ENCODE data around the gene COL21A1.
"Not testable (repeated sequence)": the region's sequence is repeated elsewhere in the genome, so short reads cannot be mapped to it uniquely, and the experiment has no call there.

The COL21A1 gene

DNA sequence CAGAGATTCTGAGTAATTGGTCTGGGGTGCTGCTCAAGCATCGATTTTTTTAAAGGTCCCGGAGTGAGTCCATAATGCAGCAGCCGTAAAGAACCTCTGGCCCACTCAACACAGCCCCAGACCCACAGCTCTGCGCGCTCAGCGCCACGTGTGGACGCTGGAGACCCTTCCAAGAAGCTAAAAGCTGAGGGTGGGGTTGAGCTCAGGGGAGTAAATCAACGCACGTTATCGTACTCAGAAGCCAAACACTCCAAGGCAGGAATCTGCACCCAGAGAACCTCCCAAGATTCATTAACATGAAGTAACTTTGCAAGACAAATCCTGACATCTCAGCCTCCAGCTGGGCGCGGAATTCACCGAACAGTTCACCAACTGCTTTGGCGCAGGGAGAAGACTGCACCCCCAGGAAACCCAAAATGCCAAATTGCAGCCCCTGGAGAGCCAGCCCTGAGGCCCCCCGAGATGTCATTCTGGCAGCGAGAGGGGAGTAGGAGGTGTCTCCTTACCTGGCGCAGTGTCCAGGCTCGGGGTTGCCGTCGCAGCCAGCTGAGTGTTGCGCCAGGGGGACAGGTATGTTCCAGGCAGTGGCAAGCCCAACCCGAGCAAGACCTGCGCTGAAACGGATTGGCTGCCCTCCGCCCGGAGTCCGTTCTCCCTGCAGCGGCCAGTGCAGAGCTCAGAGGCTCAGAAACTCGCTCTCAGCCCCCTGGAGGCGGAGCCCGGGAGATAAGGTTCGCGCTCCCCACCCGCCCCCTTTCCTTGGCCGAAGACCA, at the start of gene COL21A1:
Gene COL21A1, minus strand, starts transcription at position 700 of the 773 bp plus-strand sequence. CDS start 64,962 bp downstream, outside the sequence.
- DNase-seq (ENCODE audit: low spot score), result peak; percentile 24

DNA sequence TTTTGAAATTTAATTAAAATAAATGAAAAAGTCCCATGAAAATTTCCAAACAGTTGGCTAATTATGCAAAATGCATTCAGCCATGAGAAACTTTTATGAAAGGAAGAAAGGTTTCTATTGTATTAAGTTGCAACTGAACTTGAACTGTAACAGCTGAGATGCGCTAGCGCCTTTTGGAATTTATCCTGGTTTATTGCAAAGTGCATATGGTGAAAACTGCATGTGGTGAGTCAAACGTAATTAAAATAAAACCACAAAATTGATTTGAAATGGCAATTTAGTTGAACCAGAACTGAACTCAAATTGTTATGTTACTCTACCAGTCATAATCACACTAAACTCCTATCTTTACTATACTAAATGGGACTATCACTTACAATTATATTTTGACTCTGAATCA, 46.4 kb upstream of the COL21A1 start:
- no peak for DNase-seq (ENCODE audit: low spot score)

DNA sequence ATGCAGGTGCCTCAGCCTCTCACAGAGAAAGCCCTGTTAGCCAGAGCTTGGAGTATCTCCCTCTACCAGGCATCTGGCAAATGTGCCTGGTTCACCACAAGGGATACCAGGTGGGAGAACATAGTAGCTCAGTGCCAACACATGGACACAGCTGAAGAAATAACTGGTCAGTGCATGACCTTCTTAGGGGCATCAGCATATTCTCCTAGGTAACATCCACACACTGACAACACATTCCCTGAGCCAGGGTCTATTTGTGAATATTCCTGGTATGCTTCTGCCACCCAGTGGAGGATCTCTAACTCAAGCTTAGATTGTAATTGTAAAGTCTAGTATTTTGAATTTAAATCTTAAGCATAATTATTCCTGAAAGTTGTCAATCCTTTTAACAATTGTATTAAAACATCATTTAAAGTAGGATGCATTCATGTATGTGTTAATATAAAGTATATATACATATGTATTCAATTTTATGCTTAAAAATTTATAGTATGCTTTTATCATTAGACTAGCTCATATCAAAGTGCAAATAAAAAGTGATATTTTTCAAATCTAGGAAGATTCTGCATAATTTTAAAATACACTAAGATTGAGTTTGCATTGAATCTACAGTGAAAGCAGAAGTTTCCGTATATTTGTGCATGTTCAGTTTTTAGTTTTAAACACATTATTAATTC, 45.3 kb upstream of the COL21A1 start:
- peak; percentile 72 for DNase-seq (ENCODE audit: low spot score)

DNA sequence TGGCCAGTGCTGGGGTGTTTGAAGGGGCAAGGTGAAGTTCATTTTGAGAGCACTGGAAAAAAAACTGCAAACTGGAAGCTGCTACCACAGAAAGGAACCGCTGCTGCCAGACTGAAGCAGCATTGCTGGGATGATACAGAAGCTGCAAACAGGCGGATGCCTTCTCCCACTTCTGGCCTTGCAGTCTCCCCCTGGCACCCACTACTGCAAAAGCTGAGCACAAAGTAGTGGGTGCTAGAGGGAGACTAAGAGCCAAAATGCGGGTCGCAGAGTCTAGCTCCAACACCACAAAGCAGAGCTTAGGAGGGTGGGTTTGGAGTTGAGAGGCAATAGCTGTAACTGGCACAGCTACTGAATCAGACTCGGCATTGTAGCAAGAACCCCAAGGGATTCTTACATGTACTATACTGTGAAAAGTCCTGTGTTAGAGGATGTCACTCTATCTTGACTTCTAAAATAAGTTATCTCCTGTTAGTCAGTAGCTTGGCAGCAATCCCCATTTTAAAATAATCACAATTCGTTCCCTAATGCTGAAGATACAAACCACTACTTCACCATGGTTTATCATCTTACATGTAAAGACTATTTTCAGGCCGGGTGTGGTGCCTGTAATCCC, 44.0 kb upstream of the COL21A1 start:
- DNase-seq (ENCODE audit: low spot score), result no peak

DNA sequence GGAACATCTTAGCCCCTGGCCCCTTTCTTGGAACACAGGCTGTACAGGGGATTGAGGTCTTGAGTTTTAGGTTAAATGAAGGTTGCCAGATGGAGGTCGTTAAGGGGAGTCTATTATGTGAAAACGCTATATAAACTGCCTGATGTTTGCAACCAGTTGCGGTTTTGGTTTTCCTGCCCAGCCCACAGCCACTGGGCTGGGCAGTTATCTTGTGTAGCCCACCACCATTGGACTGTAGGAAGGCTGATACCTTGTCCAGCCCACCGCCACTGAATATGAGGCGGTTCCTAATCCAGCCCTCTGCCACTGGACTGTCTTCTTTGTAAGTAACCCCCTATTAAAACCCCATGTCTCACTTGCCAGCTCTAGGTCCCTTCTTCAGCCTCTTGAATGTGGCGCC, 42.3 kb upstream of the COL21A1 start:
- DNase-seq (ENCODE audit: low spot score), result no peak

DNA sequence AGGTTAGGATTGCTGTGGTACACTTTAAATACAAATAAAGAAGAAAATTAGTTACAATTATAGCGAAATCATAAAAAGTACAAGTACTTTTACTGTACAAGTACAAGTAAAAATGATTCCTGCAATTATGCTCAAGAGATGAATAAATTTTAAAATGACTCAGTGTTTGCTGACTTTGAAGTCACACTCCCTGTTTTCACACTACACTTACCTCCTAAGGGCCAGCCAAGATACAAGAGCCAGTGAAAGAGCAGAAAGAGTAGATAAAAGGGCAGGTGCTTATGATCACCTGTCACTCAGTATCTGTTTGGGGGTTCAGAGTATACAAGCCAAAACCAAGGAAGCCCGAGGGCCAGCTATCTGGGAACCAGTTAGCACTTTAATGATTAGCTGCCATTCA, 41.0 kb upstream of the COL21A1 start:
- DNase-seq (ENCODE audit: low spot score), result peak; percentile 22

DNA sequence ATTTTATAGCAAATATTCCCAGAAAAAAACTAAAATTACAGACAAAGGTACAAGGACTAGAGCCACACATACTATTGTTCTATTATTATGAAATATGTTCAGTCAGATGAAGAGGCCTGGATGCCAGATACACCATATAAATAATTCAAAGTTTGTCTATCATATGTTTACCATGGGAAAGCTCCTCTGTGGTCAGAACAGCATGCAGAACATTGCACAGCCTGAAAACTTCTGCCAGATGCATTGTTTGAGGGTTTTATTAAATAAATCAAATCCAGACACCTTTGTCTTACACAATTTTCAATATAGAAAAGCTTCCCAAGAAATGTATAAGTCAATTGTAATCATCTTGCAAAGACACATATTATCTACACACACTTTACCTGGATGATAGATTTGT, 35.0 kb upstream of the COL21A1 start:
- no peak for DNase-seq (ENCODE audit: low spot score)

DNA sequence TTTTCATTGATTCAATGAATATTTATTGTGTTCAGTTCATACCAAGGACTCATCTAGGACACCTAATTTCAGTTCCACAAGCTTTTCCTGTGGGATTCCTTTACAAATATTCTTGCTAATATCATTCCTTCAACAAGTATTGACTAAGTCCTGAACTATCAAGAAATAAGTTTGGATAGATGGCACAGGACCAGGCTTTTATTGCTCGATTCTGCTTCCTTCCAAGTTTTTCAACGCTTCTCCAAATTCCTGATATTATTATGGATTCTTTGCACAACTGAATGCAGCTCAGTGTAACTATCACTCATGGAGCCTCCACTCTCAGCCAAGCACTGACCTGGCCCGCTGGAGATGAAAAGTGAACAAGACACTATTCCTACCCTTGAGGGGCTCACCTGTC, 32.7 kb upstream of the COL21A1 start:
- no peak for DNase-seq (ENCODE audit: low spot score)

DNA sequence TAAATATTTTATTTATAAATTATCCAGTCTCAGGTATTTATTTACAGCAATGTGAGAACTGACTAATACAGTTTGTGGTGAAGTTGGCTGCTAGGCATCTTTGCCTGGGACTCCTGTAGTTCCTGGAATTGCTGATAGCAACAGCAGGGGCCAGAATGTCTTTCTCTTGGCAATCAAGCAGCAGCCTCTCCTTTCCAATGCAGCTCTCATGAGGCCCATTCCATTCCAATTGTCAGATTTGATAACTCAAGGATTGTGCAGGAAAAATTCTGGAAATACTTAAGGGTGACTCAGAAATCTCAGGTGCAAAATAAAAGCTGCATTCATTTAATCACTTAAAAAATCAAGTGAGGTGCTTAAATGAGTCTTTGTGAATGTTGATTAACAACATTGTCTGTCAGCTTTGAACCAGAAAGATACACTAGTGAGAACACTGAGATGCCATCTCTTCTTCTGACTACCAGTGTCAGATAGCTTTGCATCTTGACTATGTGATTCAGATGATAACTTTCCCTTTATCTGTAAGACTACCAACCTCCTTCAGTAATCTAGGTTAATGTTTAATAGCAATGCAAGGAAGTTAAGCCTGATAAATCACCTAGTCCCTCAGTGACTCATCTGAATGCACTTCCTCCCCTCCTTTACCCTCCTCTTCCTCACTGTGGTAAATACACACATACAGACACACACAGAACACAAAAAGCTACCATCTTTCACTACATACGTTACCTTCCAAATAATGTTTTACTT, 32.1 kb upstream of the COL21A1 start:
- peak; percentile 96 for DNase-seq (ENCODE audit: low spot score)

DNA sequence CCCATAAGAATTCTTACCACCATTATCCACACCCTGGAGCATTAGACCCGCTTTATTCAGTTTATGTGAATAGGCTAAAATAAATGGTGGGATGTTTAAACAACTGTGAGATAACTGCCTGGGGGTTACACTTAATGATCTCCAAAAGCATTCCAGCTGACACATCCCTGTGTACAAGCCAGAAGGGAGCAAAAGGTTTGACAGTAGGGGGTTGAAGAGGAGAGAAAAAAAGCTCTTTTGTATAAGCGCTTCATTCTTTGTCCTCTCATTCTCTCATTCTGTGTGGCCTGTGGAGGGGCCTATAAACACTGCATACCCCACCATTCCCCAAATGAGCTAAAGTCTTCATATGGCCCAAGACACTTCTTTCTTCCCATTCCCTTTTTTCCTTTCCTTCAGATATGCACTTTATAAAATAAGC, 30.8 kb upstream of the COL21A1 start:
- peak; percentile 21 for DNase-seq (ENCODE audit: low spot score)

DNA sequence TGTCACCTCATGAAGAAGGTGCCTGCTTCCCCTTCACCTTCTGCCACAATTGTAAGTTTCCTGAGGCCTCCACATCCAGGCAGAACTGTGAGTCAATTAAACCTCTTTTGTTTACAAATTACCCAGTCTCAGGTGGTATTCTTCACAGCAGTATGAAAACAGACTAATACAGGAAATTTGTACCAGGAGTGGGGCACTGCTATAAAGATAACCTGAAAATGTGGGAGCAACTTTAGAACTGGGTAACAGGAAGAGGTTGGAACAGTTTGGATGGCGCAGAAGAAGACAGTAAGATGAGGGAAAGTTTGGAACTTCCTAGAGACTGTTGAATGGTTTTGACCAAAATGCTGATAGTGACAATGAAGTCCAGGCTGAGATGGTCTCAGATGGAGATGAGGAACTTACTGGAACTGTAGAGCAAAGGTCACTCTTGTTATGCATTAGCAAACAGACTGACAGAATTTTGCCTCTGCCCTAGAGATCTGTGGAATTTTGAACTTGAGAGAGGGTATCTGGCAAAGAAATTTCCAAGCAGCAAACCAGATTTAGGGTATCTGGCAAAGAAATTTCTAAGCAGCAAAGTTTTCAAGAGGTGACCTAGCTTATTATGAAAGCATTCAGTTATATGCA, 23.5 kb upstream of the COL21A1 start:
- DNase-seq (ENCODE audit: low spot score), result no peak

DNA sequence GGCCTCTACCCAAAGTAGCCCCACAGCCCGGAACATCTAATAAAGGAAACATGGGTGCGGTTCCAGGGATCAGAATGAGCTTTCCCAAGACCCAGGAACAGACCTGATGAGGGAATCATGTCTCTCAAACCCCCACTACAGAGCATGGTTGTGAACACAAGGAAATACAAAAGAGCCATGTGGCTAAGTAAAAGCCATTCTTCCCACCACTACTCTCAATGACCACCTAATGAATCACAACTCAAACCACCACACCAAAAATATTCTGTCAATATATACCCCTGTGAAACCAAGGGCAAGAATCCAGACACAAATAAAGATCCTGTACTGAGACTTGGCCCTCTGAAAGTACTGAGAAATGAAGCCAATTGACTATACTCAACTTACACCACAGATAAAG, 20.9 kb upstream of the COL21A1 start:
- peak; percentile 52 for DNase-seq (ENCODE audit: low spot score)

DNA sequence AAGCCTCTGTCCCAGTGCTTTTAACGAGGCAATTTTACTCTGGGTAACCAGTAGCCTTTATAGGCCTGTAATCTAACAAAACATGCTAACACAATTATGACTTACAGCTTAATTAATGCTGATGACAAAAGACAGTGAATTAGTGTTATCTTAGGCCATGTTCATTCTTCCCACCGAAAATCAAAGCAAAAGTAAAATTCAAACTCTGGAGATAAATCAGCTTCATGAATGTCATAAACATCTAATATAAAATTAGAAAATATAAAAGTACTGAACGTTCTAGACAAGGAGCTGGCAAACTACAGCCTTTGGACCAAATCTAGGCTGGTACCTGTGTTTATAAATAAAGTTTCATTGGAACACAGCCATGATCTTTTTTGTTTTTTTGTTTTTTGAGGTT, 18.6 kb upstream of the COL21A1 start:
- no peak for DNase-seq (ENCODE audit: low spot score)

DNA sequence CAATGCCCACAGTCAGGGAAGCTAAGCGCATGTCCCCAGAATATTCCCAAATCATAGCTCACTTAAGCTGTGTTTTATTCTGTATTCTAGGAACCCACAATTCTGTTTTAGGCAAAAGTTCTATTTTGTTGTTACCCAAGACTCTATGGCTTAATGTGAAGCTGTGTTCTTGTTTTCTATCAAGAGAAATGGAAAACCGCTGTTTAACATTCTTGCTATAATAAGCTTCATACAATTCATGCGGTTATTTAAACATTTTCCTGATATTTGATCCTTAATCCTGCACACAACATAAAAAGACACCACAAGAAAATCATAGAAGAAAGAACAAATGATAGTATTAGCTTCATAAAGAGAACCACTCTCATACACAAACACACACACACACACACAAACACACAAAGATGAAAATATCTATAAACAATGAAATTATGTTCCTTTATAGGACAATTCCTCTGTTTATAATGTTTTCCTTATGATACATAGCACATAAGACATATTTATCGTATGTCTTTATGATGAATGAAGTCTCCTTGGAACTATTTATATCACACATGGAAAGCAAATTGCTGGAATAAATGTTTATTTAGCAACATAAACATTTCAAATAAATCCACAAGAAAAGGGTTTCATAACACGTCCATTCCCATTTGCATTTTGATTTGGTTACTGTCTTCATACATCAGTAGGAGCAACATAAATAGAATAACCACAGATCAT, 16.4 kb upstream of the COL21A1 start:
- DNase-seq (ENCODE audit: low spot score), result no peak

DNA sequence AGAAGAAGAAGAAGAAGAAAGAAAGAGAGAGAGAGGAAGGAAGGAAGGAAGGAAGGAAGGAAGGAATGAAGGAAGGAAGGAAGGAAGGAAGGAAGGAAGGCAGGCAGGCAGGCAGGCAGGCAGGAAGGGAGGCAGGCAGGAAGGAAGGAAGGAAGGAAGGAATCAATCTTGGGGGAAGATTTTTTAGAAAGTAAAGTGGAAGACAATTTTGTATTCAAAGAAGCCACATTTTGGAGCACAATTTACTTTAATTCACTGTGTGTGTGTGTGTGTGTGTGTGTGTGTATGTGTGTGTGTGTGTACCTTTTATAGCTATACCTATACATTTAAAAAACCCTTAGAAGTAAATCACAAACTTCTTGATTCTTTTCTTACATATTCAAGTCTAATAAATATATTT, 13.2 kb upstream of the COL21A1 start:
- DNase-seq (ENCODE audit: low spot score), result not testable (repeated sequence)

DNA sequence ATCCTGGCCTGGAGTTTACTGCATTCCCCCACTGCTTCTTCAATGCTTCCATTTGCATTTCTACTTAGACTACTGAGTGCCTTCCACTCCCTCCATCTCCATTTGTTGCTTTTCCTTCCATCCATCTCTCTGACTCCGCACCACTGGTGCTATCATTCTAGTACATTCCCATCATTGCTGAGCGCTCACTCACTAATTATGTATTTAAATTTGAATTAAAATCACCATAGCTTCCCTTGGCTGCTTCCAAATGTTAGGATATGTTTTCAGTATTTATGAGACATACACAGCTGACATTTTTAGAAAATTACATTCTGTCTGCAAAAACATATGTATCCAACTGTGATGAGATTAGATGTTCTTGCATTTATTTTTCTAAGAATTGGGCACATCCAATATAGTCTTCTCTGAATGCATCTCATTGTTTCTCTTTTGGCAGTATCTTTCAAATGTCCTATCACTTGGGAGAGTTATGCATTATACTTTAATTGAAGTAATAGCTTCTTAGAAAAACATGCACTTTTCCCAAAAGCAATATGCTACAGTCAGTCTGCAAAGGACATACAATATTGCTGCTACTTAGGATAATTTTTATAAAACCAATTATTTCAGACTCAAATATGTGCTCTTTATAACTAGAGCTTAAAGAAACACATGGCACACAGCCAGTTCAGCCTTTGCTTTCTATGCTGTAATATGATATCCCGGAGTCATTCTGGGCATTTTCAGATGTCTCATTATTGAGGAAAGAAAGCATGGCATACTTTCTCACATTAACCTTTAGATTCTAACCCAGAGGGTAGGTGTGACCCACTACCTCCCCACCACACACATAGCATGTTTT, 12.1 kb upstream of the COL21A1 start:
- no peak for DNase-seq (ENCODE audit: low spot score)

DNA sequence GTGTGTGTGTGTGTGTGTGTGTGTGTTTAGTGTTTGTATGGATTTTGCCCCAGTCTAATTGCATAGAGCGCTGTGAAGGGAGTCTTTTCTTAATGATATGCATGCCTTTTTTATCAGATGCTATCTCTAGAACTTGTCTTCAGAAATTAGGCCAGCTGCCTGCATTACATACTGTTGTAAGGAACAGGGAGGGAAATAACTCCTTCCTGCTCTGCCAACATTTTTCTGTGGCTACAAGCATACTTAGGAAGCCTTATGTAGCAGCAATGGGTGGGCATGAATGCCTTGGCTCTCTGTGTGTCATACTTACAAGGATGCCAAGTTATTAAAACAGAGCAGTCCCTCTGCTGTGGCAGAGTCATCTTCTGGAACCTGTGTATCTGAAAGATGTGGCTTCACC, 8.0 kb upstream of the COL21A1 start:
- DNase-seq (ENCODE audit: low spot score), result no peak

DNA sequence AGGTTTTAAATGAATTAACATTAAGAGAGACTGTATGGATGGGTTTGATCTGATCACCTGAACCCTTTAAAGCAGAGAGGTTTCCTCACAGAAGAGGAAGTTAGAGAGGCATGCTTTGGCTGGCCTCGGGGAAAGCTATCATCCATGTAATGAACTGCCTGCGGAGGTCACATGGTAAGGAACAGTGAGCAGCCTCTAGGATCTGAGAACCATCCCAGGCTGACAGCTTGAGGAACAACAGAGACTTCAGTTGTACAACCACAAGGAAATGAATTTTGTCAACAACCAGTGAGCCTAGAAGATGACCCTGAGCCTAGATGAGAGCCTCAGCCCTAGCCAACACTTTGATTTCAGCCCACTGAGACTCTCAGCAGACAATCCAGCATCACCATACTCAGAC, 2.9 kb upstream of the COL21A1 start:
- DNase-seq (ENCODE audit: low spot score), result peak; percentile 44

DNA sequence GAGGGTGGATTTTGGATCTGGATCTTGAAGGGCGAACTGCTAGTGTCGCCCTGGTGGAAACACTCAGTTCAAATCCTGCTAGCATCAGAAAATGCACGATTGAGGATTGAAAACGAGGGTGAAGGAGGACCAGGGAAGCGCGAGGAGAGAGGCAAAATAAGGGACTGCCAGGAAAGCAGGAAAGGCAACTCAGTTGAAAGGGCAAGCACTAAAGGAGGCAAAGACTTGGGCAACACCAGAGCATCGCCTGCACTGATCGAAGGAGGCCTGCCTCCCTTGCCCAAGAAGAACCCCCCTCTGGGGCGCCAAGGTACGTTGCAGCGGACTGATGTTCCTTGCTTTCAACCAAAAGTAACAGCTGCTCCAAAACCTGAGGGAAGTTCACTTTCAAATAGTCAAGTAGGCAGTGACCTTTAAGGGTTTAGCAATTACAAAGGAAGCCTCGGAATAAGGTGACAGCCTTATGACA, 308 bp upstream of the COL21A1 start:
- DNase-seq (ENCODE audit: low spot score), result no peak

DNA sequence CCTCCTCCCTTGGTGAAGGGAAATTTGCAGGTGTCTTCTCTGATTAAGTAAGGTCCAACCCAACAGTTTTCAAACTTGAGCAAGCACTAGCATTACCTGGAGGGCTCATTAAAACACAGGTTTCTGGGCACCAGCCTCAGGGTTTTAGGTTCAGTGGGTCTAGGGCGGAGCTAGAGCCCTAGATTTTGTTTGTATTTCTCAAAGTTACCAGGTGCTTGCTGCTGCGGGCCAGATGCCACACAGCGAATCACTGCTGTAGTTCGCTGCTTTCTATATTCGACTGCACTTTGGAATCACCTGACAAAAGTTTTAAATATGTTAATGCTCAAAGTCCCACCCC, 869 bp downstream of the COL21A1 start:
- DNase-seq (ENCODE audit: low spot score), result peak; percentile 6
